H7 (cell line): Measurements from ENCODE around the gene CAMK1D. TPM values are rescaled to one million over a fixed set of nuclear protein-coding genes. Genes with fewer than 3 reads are reported as not detected.
"Not testable (repeated sequence)": the region's sequence is repeated elsewhere in the genome, so short reads cannot be mapped to it uniquely, and the experiment has no call there.

Experiments
- DNase-seq: peaks from one replicate; pipeline ENCODE4 v3.0.0; 2012
- H3K27me3 ChIP-seq: 2 replicates; pipeline ENCODE4 v1.6.0; 2011; ENCODE audit warnings: mild to moderate bottlenecking, low read length; ENCODE audit not compliant: control insufficient read depth, insufficient read depth
- H3K36me3 ChIP-seq: replicated peaks from 2 replicates; pipeline ENCODE4 v1.5.1; 2011; ENCODE audit warnings: low read length; ENCODE audit not compliant: control insufficient read depth, insufficient read depth
- H3K4me3 ChIP-seq: 2 replicates; pipeline ENCODE4 v1.5.1; 2011; ENCODE audit warnings: low read depth, mild to moderate bottlenecking, control low read depth, low read length, moderate library complexity; ENCODE audit not compliant: insufficient read depth
- total RNA-seq: library from RNA; depleted of rRNA; stranded (reverse); fragments of >200 nt; shearing (Covaris generic); gene quantifications from 2 replicates; pipeline ENCODE4 v1.2.3, GENCODE V29; 2014

The CAMK1D gene
- total RNA-seq, 1 experiment from 2014 or later, result 2.9 TPM

GRCh38 chr10:12350167-12350872 lies 973 bp downstream of the CAMK1D start:
- no peaks in the 10 kb centered on the region for H3K36me3 ChIP-seq
- peaks cover 30% of the 10 kb centered on the region for H3K27me3 ChIP-seq
- peak overlapping the region; percentile 84 for H3K4me3 ChIP-seq
- DNase-seq, result peak; percentile 77

GRCh38 chr10:12350925-12351324 lies 1.6 kb downstream of the CAMK1D start:
- peak overlapping the region; percentile 84 for H3K4me3 ChIP-seq
- DNase-seq, result no peak
- peaks cover 30% of the 10 kb centered on the region for H3K27me3 ChIP-seq
- H3K36me3 ChIP-seq, result no peaks in the 10 kb centered on the region

- Histone ChIP-seq H3K27me3 (peaks cover 30% of the 10 kb centered on the region), H3K4me3 (no peak overlapping the region), H3K36me3 (no peaks in the 10 kb centered on the region)
- DNase-seq, result no peak
Measured at GRCh38 chr10:12351447-12351846, 2.1 kb downstream of the CAMK1D start.

- Histone ChIP-seq H3K36me3 (no peaks in the 10 kb centered on the region), H3K27me3 (peaks cover 30% of the 10 kb centered on the region), H3K4me3 (no peak overlapping the region)
- DNase-seq, result no peak
Measured at GRCh38 chr10:12351889-12352288, 2.5 kb downstream of the CAMK1D start.

GRCh38 chr10:12353399-12354242 lies 4.3 kb downstream of the CAMK1D start:
- no peak for DNase-seq
- Histone ChIP-seq H3K27me3 (peaks cover 22% of the 10 kb centered on the region), H3K36me3 (no peaks in the 10 kb centered on the region), H3K4me3 (no peak overlapping the region)

- not testable (repeated sequence) for H3K4me3 ChIP-seq, DNase-seq, H3K36me3 ChIP-seq
- peaks cover 20% of the 10 kb centered on the region for H3K27me3 ChIP-seq
Measured at GRCh38 chr10:12354696-12355095, 5.3 kb downstream of the CAMK1D start.

GRCh38 chr10:12355384-12355783 lies 6.0 kb downstream of the CAMK1D start:
- Histone ChIP-seq H3K4me3 (no peak overlapping the region), H3K27me3 (peaks cover 16% of the 10 kb centered on the region), H3K36me3 (no peaks in the 10 kb centered on the region)
- no peak for DNase-seq

GRCh38 chr10:12357525-12358151 lies 8.3 kb downstream of the CAMK1D start:
- no peaks in the 10 kb centered on the region for H3K27me3 ChIP-seq
- no peak for DNase-seq

GRCh38 chr10:12358863-12359564 lies 9.7 kb downstream of the CAMK1D start:
- DNase-seq, result peak; percentile 55
- Histone ChIP-seq H3K36me3 (no peaks in the 10 kb centered on the region), H3K27me3 (no peaks in the 10 kb centered on the region), H3K4me3 (no peak overlapping the region)

More at GRCh38 chr10:12357525-12358151, 8.3 kb downstream of the CAMK1D start:
- Histone ChIP-seq H3K4me3 (no peak overlapping the region), H3K36me3 (no peaks in the 10 kb centered on the region)

GRCh38 chr10:12360461-12360860 lies 11.1 kb downstream of the CAMK1D start:
- DNase-seq, result peak; percentile 60
- H3K36me3 ChIP-seq, result no peaks in the 10 kb centered on the region
- H3K4me3 ChIP-seq, result no peak overlapping the region
- H3K27me3 ChIP-seq, result no peaks in the 10 kb centered on the region

- not testable (repeated sequence) for H3K4me3 ChIP-seq, H3K27me3 ChIP-seq, DNase-seq, H3K36me3 ChIP-seq
Measured at GRCh38 chr10:12361115-12361514, 11.8 kb downstream of the CAMK1D start.

GRCh38 chr10:12364559-12364958 lies 15.2 kb downstream of the CAMK1D start:
- no peak overlapping the region for H3K4me3 ChIP-seq
- DNase-seq, result no peak
- H3K36me3 ChIP-seq, result no peaks in the 10 kb centered on the region
- H3K27me3 ChIP-seq, result no peaks in the 10 kb centered on the region

- DNase-seq, result no peak
- no peaks in the 10 kb centered on the region for H3K27me3 ChIP-seq
Measured at GRCh38 chr10:12367272-12367671, 17.9 kb downstream of the CAMK1D start.

GRCh38 chr10:12369982-12370381 lies 20.6 kb downstream of the CAMK1D start:
- Histone ChIP-seq H3K27me3 (no peaks in the 10 kb centered on the region), H3K36me3 (no peaks in the 10 kb centered on the region), H3K4me3 (no peak overlapping the region)
- no peak for DNase-seq

More at GRCh38 chr10:12367272-12367671, 17.9 kb downstream of the CAMK1D start:
- no peak overlapping the region for H3K4me3 ChIP-seq
- H3K36me3 ChIP-seq, result no peaks in the 10 kb centered on the region
